NCI-H1417 (cell line): ENCODE measurements around the gene ADAMTS2.

Experiments used
- DNase-seq, 3 experiments: peaks; one replicate each; lab custom pipeline; 2025; lab: John Stamatoyannopoulos, UW

ADAMTS2 gene

DNA sequence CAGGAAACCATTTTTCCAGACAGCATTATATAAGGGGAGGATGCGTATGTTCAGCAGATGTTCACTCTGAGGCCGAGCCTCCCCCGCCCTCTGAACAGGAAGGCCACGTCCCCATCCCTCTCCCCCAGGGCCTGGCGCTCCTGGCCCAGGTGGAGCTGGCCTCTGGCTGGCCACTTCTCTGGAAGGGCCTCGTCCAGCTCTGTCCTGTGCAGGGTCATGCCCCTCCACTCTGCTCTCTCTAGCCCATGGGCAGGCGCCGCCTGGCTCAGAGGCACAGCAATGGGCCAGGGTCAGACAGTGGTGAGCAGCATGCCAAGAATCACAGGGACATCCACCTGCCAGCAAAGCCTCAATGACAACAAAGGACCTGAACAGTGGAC, 34.2 kb downstream of the ADAMTS2 start:
- DNase-seq, result no peak

DNA sequence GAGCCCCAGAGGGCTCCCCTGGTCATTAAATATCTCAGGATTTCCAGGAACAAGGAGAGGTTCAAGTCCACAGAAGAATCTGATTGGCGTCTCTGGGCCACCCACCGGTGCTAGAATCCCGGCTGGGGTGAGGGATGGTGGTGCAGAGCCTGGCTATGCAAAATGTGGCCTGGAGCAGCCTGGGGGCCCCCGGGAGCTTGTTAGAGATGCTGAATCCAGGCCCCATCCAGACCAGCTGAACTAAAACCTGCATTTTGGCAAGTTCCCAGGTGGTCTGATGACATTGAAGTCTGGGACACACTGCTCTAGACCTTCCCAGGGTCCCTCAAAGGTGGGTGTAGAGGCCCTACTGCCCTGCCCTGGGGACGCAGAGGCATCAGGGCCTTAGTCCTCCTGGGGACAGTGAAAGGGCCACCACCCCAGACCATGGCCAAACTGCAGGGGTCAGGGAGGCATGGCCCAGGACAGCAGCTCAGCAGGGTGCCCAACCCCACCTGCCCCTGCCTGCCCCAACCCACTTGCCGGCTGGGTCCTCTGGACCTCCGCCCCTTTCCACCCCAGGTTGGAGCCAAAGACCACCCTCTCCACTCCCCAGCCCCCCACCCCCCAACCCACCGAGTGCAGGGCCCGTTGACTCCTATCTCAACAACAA, 34.7 kb downstream of the ADAMTS2 start:
- no peak for DNase-seq

DNA sequence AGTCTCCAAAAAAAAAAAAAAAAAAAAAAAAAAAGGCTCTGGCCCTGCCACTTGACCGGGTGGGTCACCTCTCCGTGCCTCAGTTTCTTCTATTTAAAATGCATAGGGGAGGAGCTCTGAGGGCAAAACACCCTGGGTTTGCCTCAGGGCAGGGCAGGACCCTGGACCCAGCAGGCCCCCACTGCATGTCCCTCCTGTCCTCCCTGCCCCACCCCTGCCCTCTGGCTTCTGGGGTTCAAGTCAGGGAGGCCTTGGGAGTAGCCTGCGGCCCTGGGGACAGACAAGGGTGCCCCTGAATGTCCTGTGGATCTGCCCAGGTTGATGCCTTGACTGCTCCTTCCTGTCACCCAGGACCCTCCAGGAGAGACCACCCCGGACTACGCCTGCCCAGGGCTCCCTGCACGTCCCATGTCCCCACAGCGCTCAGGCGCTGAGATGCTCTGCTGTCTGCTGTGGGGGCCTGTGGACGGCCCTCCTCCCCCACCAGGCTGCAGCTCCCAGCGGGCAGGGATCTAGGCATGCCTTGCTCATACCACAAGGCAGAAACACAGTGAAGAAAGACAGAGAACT, 35.4 kb downstream of the ADAMTS2 start:
- no peak for DNase-seq

DNA sequence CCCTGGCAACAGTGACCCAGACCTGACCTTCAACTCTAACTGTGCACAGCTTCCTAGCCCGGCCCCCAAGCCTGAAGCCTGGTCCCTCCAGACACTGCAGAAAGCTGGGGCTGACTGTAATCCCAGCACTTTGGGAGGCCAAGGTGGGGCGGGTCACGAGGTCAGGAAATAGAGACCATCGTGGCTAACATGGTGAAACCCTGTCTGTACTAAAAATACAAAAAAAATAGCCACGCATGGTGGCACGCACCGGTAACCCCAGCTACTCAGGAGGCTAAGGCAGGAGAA, 35.9 kb downstream of the ADAMTS2 start:
- no peak for DNase-seq

DNA sequence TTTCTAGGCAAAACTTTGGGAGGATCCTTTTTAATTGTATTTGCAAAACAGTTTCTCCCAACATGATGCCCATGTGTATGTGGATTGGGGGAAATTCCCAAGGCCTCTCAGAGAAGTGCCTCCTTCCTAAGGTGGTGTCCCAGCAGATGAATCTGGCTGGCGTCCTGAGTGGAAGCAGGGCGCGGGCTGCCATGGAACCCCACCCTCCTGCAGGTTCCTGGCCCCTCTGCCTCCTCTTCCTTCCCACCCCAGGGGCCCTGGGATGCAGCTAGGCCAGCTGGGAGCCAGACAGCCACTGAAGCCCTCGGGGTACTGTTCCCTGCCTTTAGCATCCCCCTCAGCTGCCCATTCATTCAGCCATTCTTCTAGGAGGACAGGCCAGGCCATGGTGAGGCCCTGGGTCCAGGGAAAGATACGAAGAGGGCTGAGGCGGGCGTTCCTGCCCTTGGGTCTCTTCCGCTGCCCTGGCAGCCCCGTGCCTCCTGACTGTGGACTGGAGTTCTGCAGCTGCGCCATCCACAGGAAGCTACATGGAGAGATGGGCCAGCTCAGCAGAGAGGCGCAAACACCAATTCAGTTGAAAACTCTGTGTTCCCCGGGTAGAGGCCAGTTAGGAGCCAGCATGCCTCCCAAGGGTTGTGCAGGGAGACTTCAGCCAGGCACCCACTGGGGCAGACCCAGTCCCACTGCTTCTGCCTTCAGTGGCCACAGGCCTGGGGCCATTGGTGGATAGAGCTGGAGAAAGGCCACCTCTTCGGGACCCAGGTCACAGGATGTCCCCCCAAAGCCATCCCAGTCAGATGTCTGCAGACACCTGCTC, 36.5 kb downstream of the ADAMTS2 start:
- no peak for DNase-seq

DNA sequence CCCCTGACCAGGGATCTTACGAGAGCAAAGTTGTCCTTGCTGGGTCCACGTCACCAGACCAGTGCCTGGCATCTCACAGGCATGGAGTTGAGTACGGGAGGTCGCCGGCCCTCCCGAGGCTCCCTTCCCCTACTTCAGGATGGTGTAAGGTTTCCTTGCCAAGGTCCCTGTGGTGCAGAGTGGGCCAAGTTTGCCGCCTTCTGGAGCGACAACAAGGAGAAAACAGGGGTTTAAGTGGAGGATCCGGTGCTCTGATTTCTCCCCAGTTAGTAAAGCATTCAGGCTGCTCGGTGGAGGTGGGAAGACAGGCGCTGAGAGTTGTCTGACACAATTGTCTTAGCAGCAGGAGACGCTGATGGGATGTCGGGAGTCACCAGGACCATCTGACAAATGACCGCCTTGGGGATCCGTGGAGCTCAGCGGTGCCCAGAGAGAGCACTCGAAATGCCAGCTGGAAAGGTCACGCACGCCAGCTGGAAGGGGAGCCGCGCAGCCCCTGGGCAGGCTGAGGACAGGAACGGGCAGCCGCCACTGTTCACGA, 37.3 kb downstream of the ADAMTS2 start:
- peak in 2 of 3 experiments; percentile 30 to 71 for DNase-seq

DNA sequence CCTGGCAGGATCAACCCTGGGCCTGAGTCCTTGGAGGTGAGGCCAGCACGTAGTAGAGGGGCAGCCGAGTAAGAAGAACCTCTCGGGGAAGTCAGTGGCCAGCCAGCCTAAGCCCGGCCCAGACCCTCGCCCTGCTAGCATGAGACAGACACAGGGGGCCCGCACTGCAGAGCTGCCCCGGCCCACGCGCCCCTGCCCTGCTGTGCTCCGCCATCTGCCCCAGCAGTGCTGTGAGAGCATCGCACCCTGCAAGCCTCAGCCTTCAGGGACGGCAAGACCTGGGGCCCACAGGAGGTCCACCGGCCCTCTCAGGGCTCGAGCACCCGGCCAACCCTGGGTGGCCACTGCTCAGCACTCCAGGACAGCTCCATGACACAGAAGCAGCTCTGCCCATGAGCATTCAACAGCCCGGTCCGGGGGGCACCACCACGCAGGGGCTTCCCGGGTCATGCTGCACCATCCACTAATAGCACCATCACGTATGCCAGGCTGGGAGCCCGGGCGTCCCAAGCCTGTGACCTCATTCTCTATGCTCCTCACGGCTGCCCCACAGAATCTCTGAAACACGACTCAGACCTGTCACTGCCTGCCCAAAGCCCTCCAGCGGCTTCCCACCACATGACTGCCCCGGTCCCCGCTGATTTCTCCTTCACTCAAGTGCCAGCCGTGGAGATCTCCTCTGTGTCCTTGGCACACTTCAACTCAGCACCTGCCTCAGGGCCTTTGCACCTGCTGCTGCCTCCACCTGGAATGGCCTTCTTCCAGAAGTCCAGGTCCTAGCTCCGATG, 38.1 kb downstream of the ADAMTS2 start:
- DNase-seq, result peak in 1 of 3 experiments; percentile 13

DNA sequence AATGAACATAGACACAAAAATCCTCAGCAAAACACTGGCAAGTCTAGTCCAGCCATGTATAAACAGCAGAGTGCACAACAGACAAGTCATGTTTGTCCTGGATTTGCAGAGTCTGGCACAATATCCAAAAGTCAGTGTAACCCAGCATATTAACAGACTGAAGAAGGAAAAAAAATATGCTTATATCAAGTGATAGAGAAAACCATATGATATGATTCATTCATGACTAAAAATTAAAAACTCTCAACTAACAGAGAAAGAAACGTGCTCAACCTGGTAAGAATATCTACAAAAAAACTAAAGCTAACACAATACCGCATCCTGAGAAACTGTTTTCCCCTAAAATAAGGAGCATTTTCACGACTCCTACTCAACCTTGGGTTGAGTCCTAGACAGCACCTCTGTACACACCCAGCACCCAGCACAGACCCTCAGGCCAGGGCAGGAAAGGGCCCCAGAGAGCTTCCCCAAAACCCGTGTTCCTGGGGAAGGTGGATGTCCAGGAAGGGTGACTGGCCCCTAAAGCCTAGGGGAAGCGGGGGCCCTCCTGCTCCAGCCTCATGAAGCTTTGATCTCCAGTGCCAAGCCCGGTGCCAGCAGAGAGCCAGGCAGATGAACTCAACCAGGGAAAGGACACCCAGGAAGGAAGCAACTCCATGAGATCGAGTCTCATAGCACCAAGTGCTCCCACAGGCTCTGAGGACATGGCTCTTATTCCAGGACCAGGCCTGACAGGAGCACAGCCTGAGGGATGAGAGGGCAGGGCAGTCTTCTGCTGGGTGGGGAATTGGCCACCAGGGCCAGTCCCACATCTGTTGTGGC, 38.9 kb downstream of the ADAMTS2 start:
- no peak for DNase-seq

DNA sequence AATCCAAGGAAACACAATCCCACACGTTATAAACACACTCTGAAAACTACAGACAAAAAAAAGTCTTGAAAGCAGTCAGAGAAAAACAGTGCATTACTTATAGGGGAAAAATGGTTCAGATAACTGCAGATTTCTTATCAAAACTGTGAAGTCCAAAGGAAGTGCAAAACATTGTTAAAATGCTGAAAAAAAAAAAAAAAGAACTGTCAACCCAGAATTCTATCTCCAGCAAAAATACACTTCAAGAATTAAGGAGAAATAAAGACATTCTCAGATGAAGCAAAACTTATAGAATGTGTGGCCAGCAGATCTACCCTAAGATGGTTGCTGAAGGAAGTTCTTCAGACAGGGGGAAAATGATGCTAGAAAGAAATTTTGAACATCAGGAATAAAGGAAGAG, 40.4 kb downstream of the ADAMTS2 start:
- DNase-seq, result no peak

DNA sequence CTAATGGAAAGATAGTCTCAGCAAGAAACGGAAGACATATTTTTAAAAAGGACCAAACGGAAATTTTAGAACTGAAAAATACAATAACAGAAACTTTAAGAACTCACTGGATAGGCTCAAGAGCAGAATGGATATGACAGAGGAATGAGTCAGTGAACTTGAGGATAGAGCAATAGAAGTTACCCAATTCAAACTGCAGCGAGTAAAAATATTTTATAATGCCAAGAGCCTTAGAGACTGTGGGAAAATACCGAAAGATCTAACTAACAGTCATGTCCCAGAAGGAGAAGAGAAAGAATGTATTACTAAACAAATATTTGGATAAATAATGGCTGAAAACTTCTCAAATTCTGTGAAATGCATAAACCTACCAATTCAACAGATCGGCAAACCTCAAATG, 40.8 kb downstream of the ADAMTS2 start:
- DNase-seq, result no peak

DNA sequence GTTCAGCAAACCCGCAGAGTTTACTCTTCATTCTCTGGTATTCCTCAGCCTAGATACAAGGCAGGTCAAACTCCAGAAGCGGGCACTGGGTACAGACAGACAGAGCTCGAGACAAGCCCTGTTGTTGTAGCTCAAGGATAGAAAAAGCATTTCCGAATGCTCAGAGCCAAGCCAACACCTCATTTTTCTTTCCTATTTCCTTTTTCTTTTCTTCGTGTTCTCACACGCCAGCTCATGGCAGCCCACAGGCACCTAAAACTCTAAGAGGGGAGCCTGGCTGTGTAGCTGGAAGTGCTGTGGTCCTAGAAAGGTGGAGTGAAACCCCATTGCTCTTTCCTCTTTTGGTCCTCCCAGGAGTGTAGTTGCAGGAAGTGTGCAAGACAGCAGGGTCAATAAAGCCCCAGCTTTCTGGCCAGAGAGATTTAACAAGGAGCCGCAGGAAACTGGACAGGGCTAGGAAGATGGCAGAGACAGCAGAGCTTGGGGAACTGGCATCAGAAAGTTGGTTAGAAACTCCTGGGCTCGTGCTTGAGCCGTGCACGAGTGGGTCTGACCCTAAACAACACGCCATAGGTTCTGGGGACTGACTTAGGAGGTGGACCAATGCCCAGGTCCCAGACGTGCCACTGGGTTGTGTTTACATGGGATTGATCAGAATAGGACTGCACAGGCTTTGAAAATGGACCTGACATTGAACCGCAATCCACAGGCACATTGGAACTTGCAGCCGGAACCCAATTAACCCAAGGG, 41.6 kb downstream of the ADAMTS2 start:
- no peak for DNase-seq

DNA sequence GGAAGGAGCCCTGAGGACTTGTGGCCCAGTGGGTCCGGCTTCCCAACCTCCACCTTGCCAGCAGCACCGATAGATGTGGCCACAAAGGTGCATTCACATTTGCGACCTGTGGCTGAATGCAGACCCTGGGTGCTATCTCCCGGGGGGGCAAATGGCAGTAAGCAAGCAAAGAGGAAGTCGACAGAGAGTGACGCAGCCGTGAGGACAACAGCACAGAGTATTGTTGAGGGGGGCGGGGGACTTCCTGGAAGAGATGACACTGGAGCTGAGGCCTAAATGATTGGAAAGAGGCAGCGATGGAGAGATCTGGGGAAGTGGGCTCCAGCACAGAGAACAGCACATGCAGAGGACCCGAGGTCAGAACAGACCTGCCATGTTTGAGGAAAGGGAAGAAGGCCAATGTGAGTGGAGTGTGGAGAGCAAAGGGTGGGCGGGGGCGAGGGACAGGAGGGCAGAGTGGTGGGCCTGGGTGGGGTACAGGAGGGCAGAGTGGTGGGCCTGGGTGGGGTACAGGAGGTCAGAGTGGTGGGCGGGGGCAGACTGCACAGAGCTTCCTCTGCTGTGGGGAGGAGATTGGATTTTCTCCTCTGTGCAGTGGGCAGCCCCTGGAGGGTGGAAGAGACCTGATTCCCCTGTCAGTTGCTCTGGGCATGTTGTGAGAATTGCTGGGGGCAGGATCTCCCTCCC, 42.6 kb downstream of the ADAMTS2 start:
- DNase-seq, result no peak

DNA sequence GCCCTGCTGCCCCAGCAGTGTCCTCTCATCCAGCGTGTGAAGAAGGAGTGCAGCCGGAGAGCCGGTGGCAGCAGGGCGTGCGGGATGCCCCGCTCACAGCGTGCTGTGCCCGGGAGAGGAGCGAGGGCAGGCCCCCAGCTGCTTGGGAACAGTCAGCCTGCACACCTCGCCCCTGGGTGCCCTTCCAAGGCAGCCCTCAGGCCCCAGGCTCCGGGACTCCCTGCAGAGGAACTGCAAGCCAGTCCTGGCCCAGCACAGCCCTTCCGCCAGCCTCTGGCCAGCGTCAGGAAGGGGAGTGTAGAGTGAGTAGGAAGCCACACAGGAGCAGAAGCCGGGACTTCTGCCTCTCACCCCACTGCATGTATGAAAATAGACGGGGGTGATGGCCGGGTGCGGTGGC, 43.5 kb downstream of the ADAMTS2 start:
- no peak for DNase-seq

DNA sequence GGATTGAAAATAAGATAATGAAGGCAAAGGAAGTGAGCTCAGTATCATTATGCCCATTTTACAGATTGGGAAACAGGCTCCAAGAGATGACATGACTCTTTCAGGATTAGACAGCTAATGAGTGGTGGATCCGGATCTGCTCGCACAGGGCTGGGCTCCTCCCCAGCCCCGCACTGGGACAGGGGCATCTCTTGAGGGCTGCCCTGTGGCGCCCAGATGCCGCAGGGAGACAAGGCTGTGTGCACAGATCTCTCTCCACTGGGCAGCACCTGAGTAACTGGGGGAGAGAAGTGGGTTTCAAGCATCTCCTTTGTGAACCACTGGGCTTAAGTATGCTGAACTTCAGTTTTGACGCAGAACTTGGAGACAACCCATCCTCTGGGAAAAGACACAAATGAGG, 43.9 kb downstream of the ADAMTS2 start:
- no peak for DNase-seq

DNA sequence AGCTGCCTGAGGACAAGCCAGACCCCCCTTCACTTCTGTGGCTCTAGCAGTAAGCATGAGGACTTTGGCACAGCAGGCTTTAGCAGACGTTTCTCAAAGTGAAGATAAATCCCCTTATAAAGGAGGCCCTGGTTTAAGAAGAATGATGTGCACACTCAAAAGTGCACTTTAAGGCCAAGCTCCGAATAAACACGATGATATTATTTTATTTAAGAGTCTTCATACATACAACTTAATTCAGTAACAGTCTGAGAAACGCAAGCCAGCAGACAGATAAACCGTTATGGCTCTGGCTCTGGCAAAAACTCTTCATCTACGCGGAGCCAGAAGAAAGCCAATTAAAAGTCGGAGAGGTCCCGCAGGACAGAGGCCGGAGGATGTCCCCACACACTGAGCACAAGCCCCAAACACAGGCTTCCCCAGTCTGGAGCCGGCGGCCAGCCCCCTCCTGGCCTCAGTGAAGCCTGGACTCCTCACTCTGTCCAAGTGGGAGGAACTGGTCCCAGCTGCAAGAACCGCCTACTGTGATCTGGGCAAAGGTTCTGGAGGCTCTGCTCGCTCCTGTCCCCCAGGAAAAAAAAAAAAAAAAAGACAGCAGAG, 44.6 kb downstream of the ADAMTS2 start:
- DNase-seq, result no peak

DNA sequence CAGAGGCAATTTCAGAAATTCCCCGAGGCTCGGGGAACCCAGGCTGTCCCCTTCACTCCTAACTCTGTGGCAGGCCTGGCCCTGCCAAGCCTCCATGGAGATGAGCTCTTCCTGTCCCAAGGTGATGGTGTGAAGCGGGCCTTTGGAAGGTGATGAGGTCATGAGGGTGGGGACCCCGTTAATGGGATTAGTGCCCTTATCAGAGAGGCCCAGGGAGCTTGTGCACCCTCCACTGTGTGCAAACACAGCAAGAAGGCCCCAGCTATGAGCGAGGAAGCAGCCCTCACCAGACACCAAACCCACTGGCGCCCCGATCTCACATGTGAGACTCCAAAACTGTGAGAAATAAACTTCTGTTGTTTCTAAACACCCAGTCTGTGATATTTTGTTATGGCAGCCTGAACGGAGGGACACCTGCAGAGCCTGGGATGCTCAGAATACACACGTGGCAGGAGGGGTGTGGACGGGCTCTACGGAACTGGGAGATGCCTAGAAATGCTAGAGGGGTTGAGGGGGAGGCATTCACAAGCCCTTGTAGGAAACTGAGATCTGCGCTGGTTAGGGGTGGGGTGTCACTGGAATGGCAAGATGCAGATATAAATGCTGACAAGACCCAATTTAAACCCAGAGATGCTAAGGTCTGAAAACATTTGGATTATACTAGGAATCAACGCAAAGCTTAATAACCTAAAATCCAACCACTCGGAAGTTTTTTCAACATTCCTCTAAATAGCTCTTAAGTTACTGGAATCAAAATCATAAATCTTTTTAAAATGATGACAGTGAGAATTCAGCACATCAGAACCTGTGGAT, 46.9 kb downstream of the ADAMTS2 start:
- no peak for DNase-seq

DNA sequence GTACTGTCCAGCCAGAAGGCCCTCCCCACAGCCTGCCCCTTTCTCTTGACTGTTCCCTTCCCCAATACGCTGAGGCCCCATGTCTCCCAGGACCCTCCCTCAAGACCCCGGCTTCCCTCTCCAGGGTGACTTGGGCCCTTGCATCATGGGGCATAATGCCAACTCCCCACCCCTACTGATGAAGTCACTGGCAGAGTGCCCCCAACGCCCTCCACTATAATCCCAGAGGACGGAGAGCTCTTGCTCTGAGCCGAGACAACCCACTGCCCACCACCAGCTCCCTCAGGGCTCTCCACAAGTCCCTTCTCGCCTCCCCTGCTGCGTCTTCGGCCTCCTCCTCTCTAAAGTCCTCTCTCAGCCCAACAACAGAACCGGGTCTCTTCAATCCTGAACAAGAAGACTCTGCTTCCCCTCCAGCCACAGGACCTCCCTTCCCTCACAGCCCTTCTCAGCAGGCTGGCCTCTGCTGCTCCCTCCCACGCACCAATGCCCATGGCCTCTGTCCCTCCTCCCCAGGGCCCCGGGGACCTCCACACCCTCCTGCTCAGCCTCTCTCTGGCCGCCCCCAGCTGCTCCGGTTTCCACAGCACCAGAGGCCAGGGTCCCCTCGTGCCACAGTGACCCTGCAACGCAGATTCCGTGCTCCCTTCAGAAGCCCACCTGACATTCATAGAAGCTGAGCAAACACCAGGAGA, 47.6 kb downstream of the ADAMTS2 start:
- DNase-seq, result no peak

DNA sequence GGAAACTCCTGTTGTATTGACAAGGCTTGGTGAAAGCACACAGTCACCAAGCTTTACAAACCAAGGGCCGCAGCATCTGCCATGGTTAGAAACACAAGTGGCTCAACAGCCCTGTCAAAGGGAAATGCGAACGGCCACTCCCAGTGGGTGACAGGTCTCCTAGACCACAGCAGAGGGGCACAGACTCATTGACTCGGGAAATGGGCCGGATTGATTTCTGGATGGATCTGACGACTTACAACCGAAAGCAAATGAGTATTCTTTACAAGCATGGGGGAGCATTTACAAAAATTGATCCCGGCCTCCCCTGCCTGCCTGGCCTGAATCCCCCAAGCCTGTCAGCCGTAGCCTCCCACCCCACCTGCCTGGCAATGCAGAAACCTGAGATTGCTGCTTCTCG, 48.2 kb downstream of the ADAMTS2 start:
- no peak for DNase-seq
